ENCODE measurements around the gene ST3GAL3.

ST3GAL3 gene

GRCh38 chr1:43802356-43802980, 95.1 kb downstream of the ST3GAL3 start:
- Mint-ChIP-seq H3K4me1 (peaks cover 14% of the 10 kb centered on the region), H3K36me3 (ENCODE audit: low read depth) (peaks cover 4% of the 10 kb centered on the region), H3K9me3 (peaks cover 2% of the 10 kb centered on the region), H3K4me3 (no peak overlapping the region), H3K27me3 (no peaks in the 10 kb centered on the region), H3K27ac (no peak overlapping the region)
- ATAC-seq (no peak), DNase-seq (no peak)

GRCh38 chr1:43803105-43803504, 95.8 kb downstream of the ST3GAL3 start:
- H3K4me3 Mint-ChIP-seq = no peak overlapping the region
- peaks cover 7% of the 10 kb centered on the region for H3K36me3 Mint-ChIP-seq (ENCODE audit: low read depth)
- DNase-seq (no peak), ATAC-seq (no peak)
- H3K4me1 Mint-ChIP-seq = peaks cover 14% of the 10 kb centered on the region
- H3K9me3 Mint-ChIP-seq = peaks cover 6% of the 10 kb centered on the region
- no peaks in the 10 kb centered on the region for H3K27me3 Mint-ChIP-seq
- H3K27ac Mint-ChIP-seq = no peak overlapping the region

GRCh38 chr1:43803646-43804045, 96.3 kb downstream of the ST3GAL3 start:
- no peak for ATAC-seq
- Mint-ChIP-seq H3K4me3 (no peak overlapping the region), H3K27me3 (no peaks in the 10 kb centered on the region), H3K27ac (no peak overlapping the region), H3K4me1 (peaks cover 14% of the 10 kb centered on the region), H3K9me3 (peaks cover 11% of the 10 kb centered on the region), H3K36me3 (ENCODE audit: low read depth) (peaks cover 13% of the 10 kb centered on the region)
- DNase-seq = no peak

GRCh38 chr1:43804569-43804968, 97.2 kb downstream of the ST3GAL3 start:
- DNase-seq (no peak), ATAC-seq (no peak)
- no peak overlapping the region for H3K4me3 Mint-ChIP-seq
- no peak overlapping the region for H3K27ac Mint-ChIP-seq
- H3K36me3 Mint-ChIP-seq (ENCODE audit: low read depth) = peaks cover 18% of the 10 kb centered on the region
- H3K4me1 Mint-ChIP-seq = peaks cover 12% of the 10 kb centered on the region
- H3K27me3 Mint-ChIP-seq = no peaks in the 10 kb centered on the region
- H3K9me3 Mint-ChIP-seq = peaks cover 15% of the 10 kb centered on the region

GRCh38 chr1:43805340-43805739, 98.0 kb downstream of the ST3GAL3 start:
- Mint-ChIP-seq H3K27ac (no peak overlapping the region), H3K36me3 (ENCODE audit: low read depth) (peaks cover 18% of the 10 kb centered on the region), H3K9me3 (peaks cover 15% of the 10 kb centered on the region), H3K4me1 (peaks cover 4% of the 10 kb centered on the region), H3K4me3 (no peak overlapping the region), H3K27me3 (no peaks in the 10 kb centered on the region)
- no peak for ATAC-seq
- DNase-seq = no peak

- ATAC-seq = no peak
- no peak for DNase-seq
- H3K9me3 Mint-ChIP-seq = peaks cover 15% of the 10 kb centered on the region
- no peak overlapping the region for H3K4me3 Mint-ChIP-seq
- H3K4me1 Mint-ChIP-seq = no peaks in the 10 kb centered on the region
- no peak overlapping the region for H3K27ac Mint-ChIP-seq
- H3K36me3 Mint-ChIP-seq (ENCODE audit: low read depth) = peaks cover 18% of the 10 kb centered on the region
- no peaks in the 10 kb centered on the region for H3K27me3 Mint-ChIP-seq
Observed at GRCh38 chr1:43806183-43806582, 98.8 kb downstream of the ST3GAL3 start.

- Mint-ChIP-seq H3K4me3 (no peak overlapping the region), H3K9me3 (peaks cover 15% of the 10 kb centered on the region), H3K36me3 (ENCODE audit: low read depth) (peaks cover 18% of the 10 kb centered on the region), H3K4me1 (no peaks in the 10 kb centered on the region), H3K27ac (no peak overlapping the region), H3K27me3 (no peaks in the 10 kb centered on the region)
- no peak for ATAC-seq
- DNase-seq = no peak
Observed at GRCh38 chr1:43809097-43809673, 101.8 kb downstream of the ST3GAL3 start.

GRCh38 chr1:43812579-43812978, 105.2 kb downstream of the ST3GAL3 start:
- Mint-ChIP-seq H3K27ac (no peak overlapping the region), H3K4me1 (no peaks in the 10 kb centered on the region), H3K27me3 (no peaks in the 10 kb centered on the region), H3K4me3 (no peak overlapping the region), H3K9me3 (peaks cover 17% of the 10 kb centered on the region), H3K36me3 (ENCODE audit: low read depth) (peaks cover 28% of the 10 kb centered on the region)
- DNase-seq (no peak), ATAC-seq (no peak)

- H3K4me1 Mint-ChIP-seq = no peaks in the 10 kb centered on the region
- ATAC-seq (no peak), DNase-seq (no peak)
- H3K4me3 Mint-ChIP-seq = no peak overlapping the region
- H3K27me3 Mint-ChIP-seq = no peaks in the 10 kb centered on the region
- H3K36me3 Mint-ChIP-seq (ENCODE audit: low read depth) = peaks cover 28% of the 10 kb centered on the region
- H3K9me3 Mint-ChIP-seq = peaks cover 7% of the 10 kb centered on the region
- no peak overlapping the region for H3K27ac Mint-ChIP-seq
Observed at GRCh38 chr1:43814401-43814800, 107.1 kb downstream of the ST3GAL3 start.

- DNase-seq (no peak), ATAC-seq (no peak)
- no peak overlapping the region for H3K4me3 Mint-ChIP-seq
- H3K27me3 Mint-ChIP-seq = no peaks in the 10 kb centered on the region
- no peaks in the 10 kb centered on the region for H3K4me1 Mint-ChIP-seq
- peaks cover 11% of the 10 kb centered on the region for H3K9me3 Mint-ChIP-seq
- H3K36me3 Mint-ChIP-seq (ENCODE audit: low read depth) = peaks cover 38% of the 10 kb centered on the region
- no peak overlapping the region for H3K27ac Mint-ChIP-seq
Observed at GRCh38 chr1:43817304-43817939, 110.1 kb downstream of the ST3GAL3 start.

- no peaks in the 10 kb centered on the region for H3K27me3 Mint-ChIP-seq
- ATAC-seq (no peak), DNase-seq (no peak)
- H3K27ac Mint-ChIP-seq = no peak overlapping the region
- H3K9me3 Mint-ChIP-seq = peaks cover 11% of the 10 kb centered on the region
- peaks cover 38% of the 10 kb centered on the region for H3K36me3 Mint-ChIP-seq (ENCODE audit: low read depth)
- no peak overlapping the region for H3K4me3 Mint-ChIP-seq
- H3K4me1 Mint-ChIP-seq = no peaks in the 10 kb centered on the region
Observed at GRCh38 chr1:43818691-43819090, 111.4 kb downstream of the ST3GAL3 start.

- Mint-ChIP-seq H3K4me3 (no peak overlapping the region), H3K4me1 (no peaks in the 10 kb centered on the region), H3K9me3 (peaks cover 11% of the 10 kb centered on the region), H3K27ac (no peak overlapping the region), H3K36me3 (ENCODE audit: low read depth) (peaks cover 38% of the 10 kb centered on the region), H3K27me3 (no peaks in the 10 kb centered on the region)
- ATAC-seq = no peak
- no peak for DNase-seq
Observed at GRCh38 chr1:43819357-43819756, 112.0 kb downstream of the ST3GAL3 start.

- Mint-ChIP-seq H3K36me3 (ENCODE audit: low read depth) (peaks cover 26% of the 10 kb centered on the region), H3K27me3 (no peaks in the 10 kb centered on the region), H3K4me1 (no peaks in the 10 kb centered on the region), H3K27ac (no peak overlapping the region), H3K4me3 (no peak overlapping the region), H3K9me3 (peaks cover 11% of the 10 kb centered on the region)
- no peak for ATAC-seq
- DNase-seq = no peak
Observed at GRCh38 chr1:43821471-43821870, 114.1 kb downstream of the ST3GAL3 start.

GRCh38 chr1:43822040-43822690, 114.8 kb downstream of the ST3GAL3 start:
- peaks cover 10% of the 10 kb centered on the region for H3K9me3 Mint-ChIP-seq
- no peak overlapping the region for H3K27ac Mint-ChIP-seq
- H3K4me1 Mint-ChIP-seq = no peaks in the 10 kb centered on the region
- ATAC-seq (no peak), DNase-seq (no peak)
- H3K27me3 Mint-ChIP-seq = no peaks in the 10 kb centered on the region
- peaks cover 26% of the 10 kb centered on the region for H3K36me3 Mint-ChIP-seq (ENCODE audit: low read depth)
- no peak overlapping the region for H3K4me3 Mint-ChIP-seq

GRCh38 chr1:43824795-43825194, 117.5 kb downstream of the ST3GAL3 start:
- Mint-ChIP-seq H3K4me1 (no peaks in the 10 kb centered on the region), H3K36me3 (ENCODE audit: low read depth) (peaks cover 9% of the 10 kb centered on the region), H3K27ac (no peak overlapping the region), H3K9me3 (peaks cover under 1% of the 10 kb centered on the region), H3K27me3 (no peaks in the 10 kb centered on the region), H3K4me3 (no peak overlapping the region)
- ATAC-seq (no peak), DNase-seq (no peak)
